Measurements from ENCODE around the gene CSF2.

The CSF2 gene

DNA sequence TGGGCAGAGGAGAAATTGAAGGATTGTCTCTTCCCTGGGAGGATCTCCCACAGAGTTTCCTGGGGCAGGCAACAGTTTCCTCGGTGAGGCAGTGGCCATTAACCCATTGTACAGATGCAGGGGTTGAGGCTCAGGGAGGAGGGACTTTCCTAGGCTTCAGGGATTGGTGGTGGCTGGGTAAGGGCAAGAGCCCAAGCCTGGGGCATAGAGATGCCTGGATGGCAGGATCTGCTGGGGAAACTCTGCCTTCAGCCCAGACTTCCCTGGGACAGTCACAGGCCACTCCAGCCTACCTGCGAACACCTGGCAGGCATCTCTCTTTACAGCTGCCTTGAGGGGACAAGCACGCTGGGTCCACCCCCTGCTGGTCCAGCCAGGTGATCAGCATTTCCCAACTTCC lies 3.6 kb upstream of the CSF2 start:
- DNase-seq (ENCODE audit: low spot score): no peak

GRCh38 chr5:132070460-132071337 lies 2.9 kb upstream of the CSF2 start:
- DNase-seq (ENCODE audit: low spot score): no peak

- DNase-seq (ENCODE audit: low spot score): no peak
Measured at GRCh38 chr5:132071338-132071707, 2.3 kb upstream of the CSF2 start.

GRCh38 chr5:132072070-132072469 lies 1.5 kb upstream of the CSF2 start:
- DNase-seq (ENCODE audit: low spot score): no peak

DNA sequence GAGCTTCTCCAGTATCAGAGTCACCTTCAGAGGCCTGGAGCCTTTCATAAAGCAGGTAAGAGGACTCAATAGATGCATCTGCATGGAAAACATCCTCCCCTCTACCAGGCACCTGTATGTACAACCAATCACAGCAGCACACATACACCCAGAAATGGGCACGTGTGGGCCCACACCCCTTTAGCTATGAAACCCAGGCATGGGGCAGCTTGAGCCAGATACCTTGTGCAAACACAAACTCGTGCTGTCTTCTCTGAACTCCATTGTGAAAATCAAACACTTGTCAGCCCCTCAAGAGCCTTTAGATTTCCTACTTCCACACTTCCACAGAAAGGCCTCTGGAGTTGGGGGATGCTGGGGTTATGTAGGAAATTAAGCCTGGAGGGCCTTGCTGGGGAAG lies 1.1 kb upstream of the CSF2 start:
- DNase-seq (ENCODE audit: low spot score): no peak

GRCh38 chr5:132074091-132074771 lies 642 bp downstream of the CSF2 start:
- no peak for DNase-seq (ENCODE audit: low spot score)

DNA sequence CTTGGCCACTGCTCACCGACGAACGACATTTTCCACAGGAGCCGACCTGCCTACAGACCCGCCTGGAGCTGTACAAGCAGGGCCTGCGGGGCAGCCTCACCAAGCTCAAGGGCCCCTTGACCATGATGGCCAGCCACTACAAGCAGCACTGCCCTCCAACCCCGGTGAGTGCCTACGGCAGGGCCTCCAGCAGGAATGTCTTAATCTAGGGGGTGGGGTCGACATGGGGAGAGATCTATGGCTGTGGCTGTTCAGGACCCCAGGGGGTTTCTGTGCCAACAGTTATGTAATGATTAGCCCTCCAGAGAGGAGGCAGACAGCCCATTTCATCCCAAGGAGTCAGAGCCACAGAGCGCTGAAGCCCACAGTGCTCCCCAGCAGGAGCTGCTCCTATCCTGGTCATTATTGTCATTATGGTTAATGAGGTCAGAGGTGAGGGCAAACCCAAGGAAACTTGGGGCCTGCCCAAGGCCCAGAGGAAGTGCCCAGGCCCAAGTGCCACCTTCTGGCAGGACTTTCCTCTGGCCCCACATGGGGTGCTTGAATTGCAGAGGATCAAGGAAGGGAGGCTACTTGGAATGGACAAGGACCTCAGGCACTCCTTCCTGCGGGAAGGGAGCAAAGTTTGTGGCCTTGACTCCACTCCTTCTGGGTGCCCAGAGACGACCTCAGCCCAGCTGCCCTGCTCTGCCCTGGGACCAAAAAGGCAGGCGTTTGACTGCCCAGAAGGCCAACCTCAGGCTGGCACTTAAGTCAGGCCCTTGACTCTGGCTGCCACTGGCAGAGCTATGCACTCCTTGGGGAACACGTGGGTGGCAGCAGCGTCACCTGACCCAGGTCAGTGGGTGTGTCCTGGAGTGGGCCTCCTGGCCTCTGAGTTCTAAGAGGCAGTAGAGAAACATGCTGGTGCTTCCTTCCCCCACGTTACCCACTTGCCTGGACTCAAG lies 1.5 kb downstream of the CSF2 start:
- DNase-seq (ENCODE audit: low spot score): peak; percentile 67

GRCh38 chr5:132075719-132076077 lies 2.1 kb downstream of the CSF2 start:
- no peak for DNase-seq (ENCODE audit: low spot score)

DNA sequence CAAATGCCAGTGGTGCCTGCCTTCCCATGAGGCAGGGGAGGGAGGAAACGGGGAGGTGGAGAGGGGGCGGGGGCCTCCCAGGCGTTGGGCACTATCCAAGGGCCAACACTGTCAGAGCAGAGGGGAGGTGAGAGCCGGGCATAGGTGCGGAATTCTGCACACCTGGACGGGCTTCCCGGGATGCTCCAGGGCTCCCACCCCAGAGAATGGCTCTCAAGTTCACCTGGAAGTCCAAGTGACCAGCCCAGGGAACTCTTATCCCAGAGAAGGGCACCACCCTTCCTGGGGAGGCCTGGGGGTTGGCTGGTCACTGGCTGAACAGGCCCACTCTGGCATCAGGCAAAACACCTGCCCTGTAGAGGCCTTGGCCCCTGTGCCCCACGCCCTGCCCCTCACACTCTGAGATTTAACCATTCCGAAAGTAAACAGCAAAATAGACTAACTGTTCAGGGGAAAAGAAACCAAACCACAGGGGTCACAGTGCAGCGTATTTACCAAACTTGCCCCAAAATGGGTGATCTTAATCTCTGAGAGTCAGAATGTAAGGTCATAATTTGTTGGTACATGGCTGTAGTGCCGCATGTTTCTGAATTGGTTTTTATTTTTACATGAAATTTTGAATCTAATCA lies 2.7 kb downstream of the CSF2 start:
- DNase-seq (ENCODE audit: low spot score): no peak

GRCh38 chr5:132076983-132077382 lies 3.4 kb downstream of the CSF2 start:
- no peak for DNase-seq (ENCODE audit: low spot score)

DNA sequence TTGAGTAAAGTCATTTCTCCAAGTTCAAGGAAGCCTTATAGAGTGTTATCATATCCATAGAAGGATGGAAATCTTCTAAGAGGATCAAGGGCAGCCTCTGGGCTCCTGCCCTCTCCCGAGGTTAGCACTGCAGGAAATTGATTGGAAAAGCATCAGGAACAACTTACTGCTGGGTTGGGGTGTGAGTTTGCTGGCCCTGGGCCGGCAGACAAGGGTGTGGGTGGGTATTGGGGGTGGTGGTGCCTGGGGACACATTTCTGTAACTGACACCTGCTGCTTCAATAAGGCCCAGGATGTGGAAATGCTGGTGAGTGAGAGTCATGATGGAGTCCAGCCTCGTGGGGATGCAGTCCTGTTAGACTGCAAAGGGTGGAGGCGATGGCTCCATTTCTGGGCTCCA lies 5.5 kb downstream of the CSF2 start:
- DNase-seq (ENCODE audit: low spot score): no peak

GRCh38 chr5:132079619-132080018 lies 6.0 kb downstream of the CSF2 start:
- DNase-seq (ENCODE audit: low spot score): no peak

DNA sequence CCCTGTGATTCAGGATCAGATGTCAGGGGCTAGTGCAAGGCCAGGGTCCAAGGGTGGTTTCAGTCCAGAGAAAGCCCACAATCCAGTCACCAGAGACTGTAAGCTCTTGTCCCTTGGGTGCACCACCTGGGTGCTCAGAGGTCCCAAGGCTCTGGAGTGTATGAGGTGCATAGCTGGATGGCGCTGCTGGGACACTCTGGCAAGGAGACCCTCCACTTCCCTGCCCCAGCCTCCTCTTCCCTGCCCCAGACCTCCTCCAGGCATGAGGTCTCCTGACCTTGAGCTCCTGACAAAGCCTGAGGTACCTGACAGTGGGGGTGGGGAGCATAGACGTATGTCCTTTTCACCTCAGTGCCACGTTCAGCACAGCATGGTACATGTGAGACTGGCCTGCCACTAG lies 7.0 kb downstream of the CSF2 start:
- no peak for DNase-seq (ENCODE audit: low spot score)

GRCh38 chr5:132081458-132081857 lies 7.9 kb downstream of the CSF2 start:
- DNase-seq (ENCODE audit: low spot score): no peak

DNA sequence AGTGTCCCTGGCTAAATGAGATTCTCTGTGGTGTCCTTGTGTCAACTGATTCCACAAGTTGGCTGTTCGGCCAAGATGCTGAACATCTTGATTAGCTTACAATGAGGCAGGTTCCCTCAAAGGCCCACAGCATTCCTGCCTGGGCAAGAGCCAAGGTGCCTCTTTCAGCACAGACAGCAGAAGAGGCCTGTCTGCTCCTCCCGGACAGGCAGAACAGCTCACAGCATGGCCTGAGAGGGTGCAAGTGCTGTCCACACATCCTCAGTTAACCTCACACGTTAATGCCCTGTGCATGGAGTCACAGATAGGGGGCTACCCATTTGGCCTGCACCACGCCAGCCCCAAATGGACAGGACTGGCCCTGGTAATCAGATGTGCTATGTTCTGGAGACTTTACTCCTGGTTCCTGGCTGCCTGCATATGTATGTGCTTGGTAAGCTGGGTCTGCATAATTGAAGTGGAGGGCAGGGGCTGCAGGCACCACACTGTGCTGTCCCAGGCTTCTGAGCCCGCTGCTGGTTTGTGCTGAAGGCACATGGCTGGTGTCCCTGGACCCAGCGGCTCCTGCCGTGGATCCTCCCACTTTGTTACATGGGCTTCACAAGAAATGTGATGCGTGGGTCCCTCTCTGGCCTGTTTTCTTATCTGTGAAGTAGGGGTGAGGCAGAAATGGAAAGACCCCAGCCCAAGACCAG lies 8.9 kb downstream of the CSF2 start:
- no peak for DNase-seq (ENCODE audit: low spot score)

DNA sequence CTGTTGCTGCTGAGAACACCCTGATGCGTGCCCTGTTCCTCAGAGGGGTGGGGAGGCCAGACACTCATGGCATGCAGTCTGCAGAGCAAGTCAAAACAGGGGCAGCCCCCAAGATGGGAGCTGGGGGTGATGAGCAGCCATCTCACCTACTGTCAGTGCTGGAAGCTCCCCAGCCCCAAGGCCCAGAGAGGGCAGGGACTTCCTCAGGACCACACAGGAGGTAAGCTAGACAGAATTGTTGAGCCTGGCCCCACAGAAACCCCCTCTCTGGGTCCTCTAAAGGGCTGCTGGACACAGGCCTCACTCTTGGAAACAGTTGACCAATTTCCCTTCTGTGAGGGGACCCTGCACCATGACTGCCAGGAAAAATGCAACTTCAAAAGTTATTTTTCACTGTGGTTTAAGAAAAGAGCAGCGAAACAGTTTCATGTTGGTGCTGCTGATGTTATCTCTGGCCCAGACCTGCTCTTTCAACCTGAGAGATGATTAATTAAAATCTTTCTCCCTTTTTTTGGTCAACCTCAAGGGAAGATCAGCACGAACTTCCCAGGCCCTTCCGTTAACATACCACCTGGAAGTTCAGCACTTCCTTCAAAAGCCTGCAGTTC lies 9.6 kb downstream of the CSF2 start:
- DNase-seq (ENCODE audit: low spot score): no peak

DNA sequence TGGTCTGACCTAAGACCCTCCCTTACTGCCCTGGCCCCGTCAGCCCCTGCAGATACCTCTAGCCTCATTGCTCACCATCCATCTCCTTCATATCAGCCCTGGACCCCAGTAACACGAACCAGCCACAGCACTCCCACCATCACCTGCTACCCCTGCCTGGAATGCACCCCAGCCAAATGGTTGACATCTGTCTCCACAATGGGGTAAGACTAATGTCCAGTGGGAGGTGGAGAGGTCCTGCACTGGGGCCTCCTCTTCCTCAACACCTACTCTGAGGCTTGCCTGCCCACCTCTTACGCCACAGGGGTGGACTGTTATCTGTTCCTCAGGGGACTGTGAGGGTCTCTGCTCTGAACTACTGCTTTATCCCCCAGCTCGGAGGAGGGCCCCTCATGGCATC lies 12.1 kb downstream of the CSF2 start:
- DNase-seq (ENCODE audit: low spot score): no peak

GRCh38 chr5:132086277-132086794 lies 12.7 kb downstream of the CSF2 start:
- DNase-seq (ENCODE audit: low spot score): no peak

DNA sequence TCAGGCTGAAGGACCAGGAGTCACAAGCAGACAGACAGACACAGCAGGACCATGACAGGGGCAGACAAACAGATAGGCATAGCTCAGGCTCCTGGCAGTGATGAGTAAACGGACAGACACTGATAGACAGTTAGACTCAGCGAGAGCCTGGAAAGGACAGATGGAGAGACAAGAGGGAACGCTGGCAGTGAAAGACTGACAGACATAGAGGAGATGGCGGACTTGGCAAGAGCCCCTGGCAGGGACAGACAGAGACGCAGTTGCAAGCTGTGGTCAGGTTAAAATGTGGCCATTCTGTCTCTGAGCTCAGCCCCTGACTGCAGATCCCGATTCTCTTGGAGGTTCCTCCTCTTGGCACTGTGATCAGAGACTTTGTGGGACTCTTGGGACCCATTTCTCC lies 13.6 kb downstream of the CSF2 start:
- no peak for DNase-seq (ENCODE audit: low spot score)

DNA sequence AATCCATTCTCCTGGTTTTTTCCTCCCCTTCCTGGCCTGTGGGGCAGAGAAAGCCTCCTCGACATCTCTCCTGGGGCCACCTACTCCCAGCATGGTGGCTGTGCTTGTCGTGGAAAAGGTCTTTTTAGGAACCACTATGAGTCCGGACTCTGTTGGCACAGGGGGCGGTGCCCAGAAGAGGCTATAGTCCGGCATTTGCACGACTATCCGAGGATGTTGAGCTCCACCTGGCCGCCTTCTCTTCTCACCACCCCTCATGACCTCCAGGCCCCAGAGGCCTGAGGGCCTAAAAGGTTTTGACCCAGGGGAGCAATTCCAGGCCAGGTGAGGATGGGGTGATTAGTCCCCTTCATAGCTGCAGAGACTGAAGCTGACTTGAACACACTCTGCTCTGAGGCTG lies 14.1 kb downstream of the CSF2 start:
- DNase-seq (ENCODE audit: low spot score): no peak

- DNase-seq (ENCODE audit: low spot score): no peak
Measured at GRCh38 chr5:132089363-132089762, 15.8 kb downstream of the CSF2 start.

Data from SW480 (cell line).